ENCODE measurements around the gene MYO3A.

The MYO3A gene

GRCh38 chr10:26085549-26085948 lies 151.5 kb downstream of the MYO3A start:
- no peaks in the 10 kb centered on the region for H3K27me3 ChIP-seq (ENCODE audit: control insufficient read depth in 3 of 3, insufficient read depth in 3 of 3, low read depth in 1 of 3, low read length in 3 of 3)
- H2BK15ac ChIP-seq (ENCODE audit: low read length) = no peak overlapping the region
- H3K9me3 ChIP-seq (replicated peaks in 1 of 2; ENCODE audit: control insufficient read depth in 2 of 2, insufficient read depth in 1 of 2, low read depth in 1 of 2, low read length in 2 of 2) = no peaks in the 10 kb centered on the region
- no peak overlapping the region for H2BK120ac ChIP-seq (ENCODE audit: low read depth, low read length)
- H3K4ac ChIP-seq (ENCODE audit: low read length) = no peak overlapping the region
- H3K23ac ChIP-seq (ENCODE audit: low read depth, low read length, poor library complexity) = no peak overlapping the region
- no CpG with 5 or more reads among the region's 3 CpGs for WGBS, 2 donors (ENCODE audit: extremely low coverage in 2 of 2, insufficient read length in 2 of 2, insufficient replicate concordance in 1 of 2)
- H4K8ac ChIP-seq (ENCODE audit: low read depth, low read length) = no peak overlapping the region
- DNase-seq (ENCODE audit: low spot score) = no peak
- H3K18ac ChIP-seq (ENCODE audit: low read length) = peak overlapping the region; percentile 53
- no peak overlapping the region for H3K14ac ChIP-seq (ENCODE audit: low read length)
- H2AFZ ChIP-seq (ENCODE audit: low read length) = no peak overlapping the region
- H3K9ac ChIP-seq (ENCODE audit: low read depth, low read length, poor library complexity) = no peak overlapping the region
- no peak overlapping the region for H4K91ac ChIP-seq (ENCODE audit: low read depth, low read length, poor library complexity)
- H3K79me1 ChIP-seq (ENCODE audit: low read depth, low read length) = no peaks in the 10 kb centered on the region
- H3K36me3 ChIP-seq (replicated peaks in 1 of 2; ENCODE audit: control insufficient read depth in 2 of 2, insufficient read depth in 2 of 2, low read length in 2 of 2) = peaks cover 0 to 2% of the 10 kb centered on the region in 2 donors
- no peak overlapping the region for H3K4me3 ChIP-seq (ENCODE audit: low read length in 2 of 2)
- no peak overlapping the region for H3K27ac ChIP-seq (replicated peaks; ENCODE audit: low read length)
- H3K4me2 ChIP-seq (ENCODE audit: insufficient read depth, low read length, poor library complexity, severe bottlenecking) = no peak overlapping the region
- no peaks in the 10 kb centered on the region for H3K4me1 ChIP-seq (ENCODE audit: control insufficient read depth in 2 of 2, insufficient read depth in 1 of 2, low read depth in 1 of 2, low read length in 2 of 2)
- H2BK12ac ChIP-seq (ENCODE audit: low read length) = no peak overlapping the region
- H2AK5ac ChIP-seq (ENCODE audit: low read depth, low read length) = no peak overlapping the region
- no peak overlapping the region for H2BK5ac ChIP-seq (ENCODE audit: low read length)

- Histone ChIP-seq H3K9me3 (replicated peaks in 1 of 2; ENCODE audit: control insufficient read depth in 2 of 2, insufficient read depth in 1 of 2, low read depth in 1 of 2, low read length in 2 of 2) (no peaks in the 10 kb centered on the region), H2BK5ac (ENCODE audit: low read length) (no peak overlapping the region), H3K23ac (ENCODE audit: low read depth, low read length, poor library complexity) (no peak overlapping the region), H2BK15ac (ENCODE audit: low read length) (no peak overlapping the region), H2BK12ac (ENCODE audit: low read length) (no peak overlapping the region), H3K4me1 (ENCODE audit: control insufficient read depth in 2 of 2, insufficient read depth in 1 of 2, low read depth in 1 of 2, low read length in 2 of 2) (no peaks in the 10 kb centered on the region), H3K36me3 (replicated peaks in 1 of 2; ENCODE audit: control insufficient read depth in 2 of 2, insufficient read depth in 2 of 2, low read length in 2 of 2) (no peaks in the 10 kb centered on the region), H4K91ac (ENCODE audit: low read depth, low read length, poor library complexity) (no peak overlapping the region), H2BK120ac (ENCODE audit: low read depth, low read length) (no peak overlapping the region), H3K79me1 (ENCODE audit: low read depth, low read length) (no peaks in the 10 kb centered on the region), H3K27me3 (ENCODE audit: control insufficient read depth in 3 of 3, insufficient read depth in 3 of 3, low read depth in 1 of 3, low read length in 3 of 3) (no peaks in the 10 kb centered on the region), H3K9ac (ENCODE audit: low read depth, low read length, poor library complexity) (no peak overlapping the region), H3K18ac (ENCODE audit: low read length) (no peak overlapping the region), H3K4ac (ENCODE audit: low read length) (no peak overlapping the region), H3K14ac (ENCODE audit: low read length) (no peak overlapping the region), H2AFZ (ENCODE audit: low read length) (no peak overlapping the region), H2AK5ac (ENCODE audit: low read depth, low read length) (no peak overlapping the region), H4K8ac (ENCODE audit: low read depth, low read length) (no peak overlapping the region), H3K27ac (replicated peaks; ENCODE audit: low read length) (no peak overlapping the region), H3K4me3 (ENCODE audit: low read length in 2 of 2) (no peak overlapping the region), H3K4me2 (ENCODE audit: insufficient read depth, low read length, poor library complexity, severe bottlenecking) (no peak overlapping the region)
- WGBS, 2 donors (ENCODE audit: extremely low coverage in 2 of 2, insufficient read length in 2 of 2, insufficient replicate concordance in 1 of 2) = no CpG with 5 or more reads among the region's 3 CpGs
- DNase-seq (ENCODE audit: low spot score) = no peak
Observed at GRCh38 chr10:26087666-26088065, 153.6 kb downstream of the MYO3A start.

DNA sequence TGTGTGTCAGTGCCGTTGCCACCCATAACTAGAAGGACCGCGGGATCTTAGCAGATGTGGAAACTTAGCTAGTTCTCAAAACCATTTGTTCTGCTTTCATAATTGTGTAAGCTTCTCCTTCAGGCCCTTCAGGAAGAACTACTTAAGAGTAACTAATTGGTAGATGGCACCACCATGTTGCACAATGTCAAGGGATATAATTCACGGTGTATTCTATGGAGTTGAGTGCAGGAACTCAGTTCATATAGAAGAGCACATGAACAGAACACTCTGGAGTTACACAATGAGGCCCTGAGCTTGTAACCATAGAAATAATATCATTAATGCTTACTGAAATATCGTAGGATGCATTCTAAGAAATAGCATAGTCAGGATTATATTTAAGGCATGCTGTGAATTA lies 156.0 kb downstream of the MYO3A start:
- Histone ChIP-seq H3K23ac (ENCODE audit: low read depth, low read length, poor library complexity) (no peak overlapping the region), H4K91ac (ENCODE audit: low read depth, low read length, poor library complexity) (no peak overlapping the region), H2BK12ac (ENCODE audit: low read length) (no peak overlapping the region), H2BK15ac (ENCODE audit: low read length) (no peak overlapping the region), H2AK5ac (ENCODE audit: low read depth, low read length) (no peak overlapping the region), H2BK5ac (ENCODE audit: low read length) (no peak overlapping the region), H3K4me2 (ENCODE audit: insufficient read depth, low read length, poor library complexity, severe bottlenecking) (no peak overlapping the region), H3K18ac (ENCODE audit: low read length) (no peak overlapping the region), H3K79me1 (ENCODE audit: low read depth, low read length) (no peaks in the 10 kb centered on the region), H4K8ac (ENCODE audit: low read depth, low read length) (no peak overlapping the region), H3K9me3 (replicated peaks in 1 of 2; ENCODE audit: control insufficient read depth in 2 of 2, insufficient read depth in 1 of 2, low read depth in 1 of 2, low read length in 2 of 2) (no peaks in the 10 kb centered on the region), H3K4ac (ENCODE audit: low read length) (no peak overlapping the region), H2BK120ac (ENCODE audit: low read depth, low read length) (no peak overlapping the region), H3K4me3 (ENCODE audit: low read length in 2 of 2) (no peak overlapping the region), H2AFZ (ENCODE audit: low read length) (no peak overlapping the region), H3K36me3 (replicated peaks in 1 of 2; ENCODE audit: control insufficient read depth in 2 of 2, insufficient read depth in 2 of 2, low read length in 2 of 2) (no peaks in the 10 kb centered on the region), H3K27me3 (ENCODE audit: control insufficient read depth in 3 of 3, insufficient read depth in 3 of 3, low read depth in 1 of 3, low read length in 3 of 3) (no peaks in the 10 kb centered on the region), H3K14ac (ENCODE audit: low read length) (no peak overlapping the region), H3K27ac (replicated peaks; ENCODE audit: low read length) (no peak overlapping the region), H3K4me1 (ENCODE audit: control insufficient read depth in 2 of 2, insufficient read depth in 1 of 2, low read depth in 1 of 2, low read length in 2 of 2) (no peaks in the 10 kb centered on the region), H3K9ac (ENCODE audit: low read depth, low read length, poor library complexity) (no peak overlapping the region)
- no CpG with 5 or more reads among the region's 5 CpGs for WGBS, 2 donors (ENCODE audit: extremely low coverage in 2 of 2, insufficient read length in 2 of 2, insufficient replicate concordance in 1 of 2)
- DNase-seq (ENCODE audit: low spot score) = no peak

DNA sequence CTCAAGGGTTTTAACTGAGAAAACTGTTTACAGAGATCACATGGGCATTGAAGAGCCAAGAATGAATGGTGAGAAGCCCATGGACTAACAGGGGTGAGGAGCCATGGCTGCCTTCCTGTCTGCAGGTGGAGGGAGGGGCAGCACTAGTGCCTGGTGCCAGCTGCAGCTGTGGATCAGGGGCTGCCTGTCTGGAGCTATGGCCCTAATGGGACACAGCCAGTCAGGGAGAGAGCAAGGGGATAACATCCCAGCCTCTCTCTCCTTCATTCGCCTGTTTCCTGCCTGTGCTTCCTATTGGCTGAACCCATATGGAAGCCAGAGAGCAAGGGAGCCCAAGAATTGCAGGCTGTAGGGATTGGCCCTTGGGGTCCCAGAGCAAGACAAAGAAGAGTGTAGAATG lies 156.7 kb downstream of the MYO3A start:
- Histone ChIP-seq H4K91ac (ENCODE audit: low read depth, low read length, poor library complexity) (no peak overlapping the region), H2AK5ac (ENCODE audit: low read depth, low read length) (no peak overlapping the region), H3K27ac (replicated peaks; ENCODE audit: low read length) (no peak overlapping the region), H3K23ac (ENCODE audit: low read depth, low read length, poor library complexity) (no peak overlapping the region), H3K18ac (ENCODE audit: low read length) (no peak overlapping the region), H3K79me1 (ENCODE audit: low read depth, low read length) (no peaks in the 10 kb centered on the region), H2AFZ (ENCODE audit: low read length) (peak overlapping the region; percentile 5), H3K27me3 (ENCODE audit: control insufficient read depth in 3 of 3, insufficient read depth in 3 of 3, low read depth in 1 of 3, low read length in 3 of 3) (no peaks in the 10 kb centered on the region), H3K9me3 (replicated peaks in 1 of 2; ENCODE audit: control insufficient read depth in 2 of 2, insufficient read depth in 1 of 2, low read depth in 1 of 2, low read length in 2 of 2) (no peaks in the 10 kb centered on the region), H3K4me2 (ENCODE audit: insufficient read depth, low read length, poor library complexity, severe bottlenecking) (no peak overlapping the region), H2BK15ac (ENCODE audit: low read length) (no peak overlapping the region), H2BK120ac (ENCODE audit: low read depth, low read length) (no peak overlapping the region), H2BK12ac (ENCODE audit: low read length) (no peak overlapping the region), H3K14ac (ENCODE audit: low read length) (no peak overlapping the region), H2BK5ac (ENCODE audit: low read length) (no peak overlapping the region), H3K4ac (ENCODE audit: low read length) (no peak overlapping the region), H4K8ac (ENCODE audit: low read depth, low read length) (no peak overlapping the region), H3K36me3 (replicated peaks in 1 of 2; ENCODE audit: control insufficient read depth in 2 of 2, insufficient read depth in 2 of 2, low read length in 2 of 2) (no peaks in the 10 kb centered on the region), H3K4me3 (ENCODE audit: low read length in 2 of 2) (no peak overlapping the region), H3K4me1 (ENCODE audit: control insufficient read depth in 2 of 2, insufficient read depth in 1 of 2, low read depth in 1 of 2, low read length in 2 of 2) (no peaks in the 10 kb centered on the region), H3K9ac (ENCODE audit: low read depth, low read length, poor library complexity) (no peak overlapping the region)
- WGBS, 2 donors (ENCODE audit: extremely low coverage in 2 of 2, insufficient read length in 2 of 2, insufficient replicate concordance in 1 of 2) = no CpG with 5 or more reads among the region's 1 CpG
- no peak for DNase-seq (ENCODE audit: low spot score)

All from neuronal stem cell (in vitro differentiated cells).